Measurements from ENCODE around the gene KRTAP4-3.
"Not testable (repeated sequence)": the region's sequence is repeated elsewhere in the genome, so short reads cannot be mapped to it uniquely, and the experiment has no call there.

KRTAP4-3 gene

GRCh38 chr17:41160648-41161047, 7.4 kb downstream of the KRTAP4-3 start, which contains the start of gene KRTAP4-4:
TSS of gene KRTAP4-4 (minus strand) at chr17:41160748. CDS start at chr17:41160691, 57 bp downstream.
- H3K4me3 ChIP-seq (ENCODE audit: low read depth, low read length), result no peak within 1 kb of the TSS
- ChIA-PET CTCF (no interaction called here), POLR2A (no interaction called here)
- no peak for TF ChIP-seq CTCF (IDR thresholded peaks at IDR 0.05; ENCODE audit: insufficient read depth, low read length, missing control alignments)
- no peak for DNase-seq (ENCODE audit: low read depth, low spot score)

GRCh38 chr17:41160190-41160589, 7.8 kb downstream of the KRTAP4-3 start:
- DNase-seq (ENCODE audit: low read depth, low spot score); H3K4me3 ChIP-seq (ENCODE audit: low read depth, low read length); POLR2A ChIA-PET: not testable (repeated sequence)
- CTCF ChIA-PET, result interaction anchor here (1.2 to 1.3 kb wide), 2 partner anchors 13 to 25 kb away, joined by 4 read pairs; partner anchors contain the start of gene KRTAP4-1

- TF ChIP-seq CTCF (IDR thresholded peaks at IDR 0.05; ENCODE audit: insufficient read depth, low read length, missing control alignments), result no peak
- no peak overlapping the region for H3K4me3 ChIP-seq (ENCODE audit: low read depth, low read length)
- DNase-seq (ENCODE audit: low read depth, low spot score), result no peak
- CTCF ChIA-PET, result no interaction called here
- POLR2A ChIA-PET, result no interaction called here
These were observed 14.2 kb downstream of the KRTAP4-3 start for GRCh38 chr17:41153856-41154255.

GRCh38 chr17:41151525-41151924, 16.5 kb downstream of the KRTAP4-3 start:
- no peak overlapping the region for H3K4me3 ChIP-seq (ENCODE audit: low read depth, low read length)
- ChIA-PET POLR2A (no interaction called here), CTCF (no interaction called here)
- TF ChIP-seq CTCF (IDR thresholded peaks at IDR 0.05; ENCODE audit: insufficient read depth, low read length, missing control alignments), result no peak
- DNase-seq (ENCODE audit: low read depth, low spot score), result no peak

- ChIA-PET POLR2A (no interaction called here), CTCF (interaction anchor here (1.1 kb wide), 2 partner anchors 8 to 10 kb away, joined by 3 read pairs; no protein-coding TSS in a partner anchor)
- no peak for DNase-seq (ENCODE audit: low read depth, low spot score)
- TF ChIP-seq CTCF (IDR thresholded peaks at IDR 0.05; ENCODE audit: insufficient read depth, low read length, missing control alignments), result no peak
- no peak overlapping the region for H3K4me3 ChIP-seq (ENCODE audit: low read depth, low read length)
These were observed 18.0 kb downstream of the KRTAP4-3 start for GRCh38 chr17:41150026-41150425.

GRCh38 chr17:41149652-41149985, 18.4 kb downstream of the KRTAP4-3 start, which contains the start of gene KRTAP4-5:
TSS of gene KRTAP4-5 (minus strand) at chr17:41149825. CDS start at chr17:41149767, 58 bp downstream.
- POLR2A ChIA-PET, result no interaction called here
- CTCF ChIA-PET, result no interaction called here

GRCh38 chr17:41148971-41149651, 18.9 kb downstream of the KRTAP4-3 start:
- H3K4me3 ChIP-seq (ENCODE audit: low read depth, low read length); POLR2A ChIA-PET; DNase-seq (ENCODE audit: low read depth, low spot score): not testable (repeated sequence)
- CTCF ChIA-PET, result interaction anchor here (1.0 kb wide), 1 partner anchor 239 kb away, joined by 3 read pairs; no protein-coding TSS in a partner anchor

More at GRCh38 chr17:41149652-41149985, 18.4 kb downstream of the KRTAP4-3 start, which contains the start of gene KRTAP4-5:
- TF ChIP-seq CTCF (IDR thresholded peaks at IDR 0.05; ENCODE audit: insufficient read depth, low read length, missing control alignments), result no peak
- no peak for DNase-seq (ENCODE audit: low read depth, low spot score)
- H3K4me3 ChIP-seq (ENCODE audit: low read depth, low read length), result no peak within 1 kb of the TSS
